ENCODE measurements around the gene GFER. TPM values are rescaled to one million over a fixed set of nuclear protein-coding genes. Genes with fewer than 3 reads are reported as not detected.

The GFER gene
- total RNA-seq, 1 donor = 8.6 TPM

GRCh38 chr16:2036200-2036966 lies 52.4 kb downstream of the GFER start:
- no peak overlapping the region for H3K4me3 ChIP-seq (ENCODE audit: low read depth, low read length)
- TF ChIP-seq, protein P1, sequence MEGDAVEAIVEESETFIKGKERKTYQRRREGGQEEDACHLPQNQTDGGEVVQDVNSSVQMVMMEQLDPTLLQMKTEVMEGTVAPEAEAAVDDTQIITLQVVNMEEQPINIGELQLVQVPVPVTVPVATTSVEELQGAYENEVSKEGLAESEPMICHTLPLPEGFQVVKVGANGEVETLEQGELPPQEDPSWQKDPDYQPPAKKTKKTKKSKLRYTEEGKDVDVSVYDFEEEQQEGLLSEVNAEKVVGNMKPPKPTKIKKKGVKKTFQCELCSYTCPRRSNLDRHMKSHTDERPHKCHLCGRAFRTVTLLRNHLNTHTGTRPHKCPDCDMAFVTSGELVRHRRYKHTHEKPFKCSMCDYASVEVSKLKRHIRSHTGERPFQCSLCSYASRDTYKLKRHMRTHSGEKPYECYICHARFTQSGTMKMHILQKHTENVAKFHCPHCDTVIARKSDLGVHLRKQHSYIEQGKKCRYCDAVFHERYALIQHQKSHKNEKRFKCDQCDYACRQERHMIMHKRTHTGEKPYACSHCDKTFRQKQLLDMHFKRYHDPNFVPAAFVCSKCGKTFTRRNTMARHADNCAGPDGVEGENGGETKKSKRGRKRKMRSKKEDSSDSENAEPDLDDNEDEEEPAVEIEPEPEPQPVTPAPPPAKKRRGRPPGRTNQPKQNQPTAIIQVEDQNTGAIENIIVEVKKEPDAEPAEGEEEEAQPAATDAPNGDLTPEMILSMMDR (IDR thresholded peaks at IDR 0.05; ENCODE audit: insufficient read depth, low read length) = no peak
- DNase-seq (ENCODE audit: low read depth) = no peak

GRCh38 chr16:2037115-2037514 lies 53.1 kb downstream of the GFER start:
- DNase-seq (ENCODE audit: low read depth) = no peak
- TF ChIP-seq, protein P1 (IDR thresholded peaks at IDR 0.05; ENCODE audit: insufficient read depth, low read length) = no peak
- H3K4me3 ChIP-seq (ENCODE audit: low read depth, low read length) = no peak overlapping the region

Small RNA genes within 50 kb of the gene (small RNA-seq; reads per million reads assigned to genes)
- gene AC005363.2 (0.38 reads per million), gene RN7SL219P (not detected), gene SNORA10 (not detected), gene SNORA64 (not detected)

Other genes starting within 250 kb of the GFER start
- 27.1 and 30.3 TPM in 2 replicates for gene NME3, start 212.7 kb upstream of the GFER start, total RNA-seq (ENCODE audit: low replicate concordance)
- gene EME2, start 211.4 kb upstream of the GFER start, total RNA-seq (ENCODE audit: low replicate concordance) = 8.4 and 13.5 TPM in 2 replicates
- gene MRPS34, start 211.1 kb upstream of the GFER start, total RNA-seq (ENCODE audit: low replicate concordance) = 50.9 and 59.8 TPM in 2 replicates
- 21.6 and 34.8 TPM in 2 replicates for gene SPSB3, start 201.6 kb upstream of the GFER start, total RNA-seq (ENCODE audit: low replicate concordance)
- gene NUBP2, start 201.2 kb upstream of the GFER start, total RNA-seq (ENCODE audit: low replicate concordance) = 21.8 and 44.6 TPM in 2 replicates
- gene IGFALS, start 190.5 kb upstream of the GFER start, total RNA-seq (ENCODE audit: low replicate concordance) = 0.16 and 0.27 TPM in 2 replicates
- 12.1 and 21.9 TPM in 2 replicates for gene HAGH, start 157.4 kb upstream of the GFER start, total RNA-seq (ENCODE audit: low replicate concordance)
- gene FAHD1, start 157.0 kb upstream of the GFER start, total RNA-seq (ENCODE audit: low replicate concordance) = 36.7 and 204 TPM in 2 replicates
- gene MEIOB, start 112.0 kb upstream of the GFER start, total RNA-seq (ENCODE audit: low replicate concordance) = 0.09 TPM in 1 of 2 replicates, not detected in the other
- gene HS3ST6, start 65.8 kb upstream of the GFER start, total RNA-seq (ENCODE audit: low replicate concordance) = not detected in 2 replicates
- 6.4 and 14.3 TPM in 2 replicates for gene MSRB1, start 41.0 kb upstream of the GFER start, total RNA-seq (ENCODE audit: low replicate concordance)
- not detected in 2 replicates for gene RPL3L, start 29.5 kb upstream of the GFER start, total RNA-seq (ENCODE audit: low replicate concordance)
- 56.1 and 105 TPM in 2 replicates for gene NDUFB10, start 24.7 kb upstream of the GFER start, total RNA-seq (ENCODE audit: low replicate concordance)
- 1,645 and 1,942 TPM in 2 replicates for gene RPS2, start 19.4 kb upstream of the GFER start, total RNA-seq (ENCODE audit: low replicate concordance)
- not detected in 2 replicates for gene RNF151, start 17.3 kb upstream of the GFER start, total RNA-seq (ENCODE audit: low replicate concordance)
- gene TBL3, start 12.1 kb upstream of the GFER start, total RNA-seq (ENCODE audit: low replicate concordance) = 22.7 and 31.8 TPM in 2 replicates
- gene NOXO1, start 2.7 kb upstream of the GFER start, total RNA-seq (ENCODE audit: low replicate concordance) = not detected in 2 replicates
- gene SYNGR3, start 5.8 kb downstream of the GFER start, total RNA-seq (ENCODE audit: low replicate concordance) = 0.98 and 1.4 TPM in 2 replicates
- 13.8 and 18.8 TPM in 2 replicates for gene ZNF598, start 25.6 kb downstream of the GFER start, total RNA-seq (ENCODE audit: low replicate concordance)
- 0.45 TPM in 1 of 2 replicates, not detected in the other for gene NPW, start 35.6 kb downstream of the GFER start, total RNA-seq (ENCODE audit: low replicate concordance)
- gene NHERF2, start 42.7 kb downstream of the GFER start, total RNA-seq (ENCODE audit: low replicate concordance) = 11.5 and 26.3 TPM in 2 replicates
- 18.8 and 36.1 TPM in 2 replicates for gene NTHL1, start 63.6 kb downstream of the GFER start, total RNA-seq (ENCODE audit: low replicate concordance)
- gene TSC2, start 63.8 kb downstream of the GFER start, total RNA-seq (ENCODE audit: low replicate concordance) = 58.7 and 145 TPM in 2 replicates
- gene PKD1, start 151.7 kb downstream of the GFER start, total RNA-seq (ENCODE audit: low replicate concordance) = 118 and 166 TPM in 2 replicates
- 0.27 and 3.6 TPM in 2 replicates for gene RAB26, start 164.4 kb downstream of the GFER start, total RNA-seq (ENCODE audit: low replicate concordance)
- gene TRAF7, start 171.6 kb downstream of the GFER start, total RNA-seq (ENCODE audit: low replicate concordance) = 64.3 and 91.0 TPM in 2 replicates
- gene CASKIN1, start 212.4 kb downstream of the GFER start, total RNA-seq (ENCODE audit: low replicate concordance) = 0.18 TPM in 1 of 2 replicates, not detected in the other
- 27.4 and 30.8 TPM in 2 replicates for gene MLST8, start 221.3 kb downstream of the GFER start, total RNA-seq (ENCODE audit: low replicate concordance)
- gene BRICD5, start 226.7 kb downstream of the GFER start, total RNA-seq (ENCODE audit: low replicate concordance) = 0.57 and 2.4 TPM in 2 replicates
- 7.6 and 11.3 TPM in 2 replicates for gene PGP, start 230.6 kb downstream of the GFER start, total RNA-seq (ENCODE audit: low replicate concordance)
- gene E4F1, start 239.4 kb downstream of the GFER start, total RNA-seq (ENCODE audit: low replicate concordance) = 18.7 and 41.7 TPM in 2 replicates

All from fibroblast of the aortic adventitia (primary cell).